Heart right ventricle (tissue), 16 donors: ENCODE measurements around the gene THSD7A. TPM values are rescaled to one million over a fixed set of nuclear protein-coding genes. Genes with fewer than 3 reads are reported as not detected.

Experiments used
- ATAC-seq, 8 donors: fragments of 200-7000 bp; cut with Tn5 transposase; one replicate each; pipeline ENCODE4 v1.9.1; 2020; ENCODE audit warnings: mild to moderate bottlenecking in 8 of 8, moderate library complexity in 8 of 8, moderate number of reproducible peaks in 1 of 8
- DNase-seq, 2 donors: peaks; one replicate each; pipeline ENCODE4 v3.0.0-alpha.2; 2020
- H3K27ac ChIP-seq, 10 donors: fragments of 200-600 bp; sonication (generic) in 2 of 10; one replicate each; pipeline versions ENCODE4 v1.5.0 to v1.8.0; 2020 to 2022; ENCODE audit warnings: mild to moderate bottlenecking in 3 of 10
- H3K27me3 ChIP-seq, 7 donors: fragments of 200-600 bp; one replicate each; pipeline ENCODE4 v1.8.0; 2021 to 2022; ENCODE audit warnings: mild to moderate bottlenecking in 2 of 7
- H3K36me3 ChIP-seq, 9 donors: fragments of 200-600 bp; sonication (generic) in 1 of 9; one replicate each; pipeline versions ENCODE4 v1.5.0 to v1.8.0; 2020 to 2022; ENCODE audit warnings: mild to moderate bottlenecking in 2 of 9
- H3K4me1 ChIP-seq, 9 donors: fragments of 200-600 bp; sonication (generic) in 1 of 9; one replicate each; pipeline versions ENCODE4 v1.5.0 to v1.8.0; 2020 to 2022; ENCODE audit warnings: mild to moderate bottlenecking in 4 of 9
- H3K4me3 ChIP-seq, 10 donors: fragments of 200-600 bp; sonication (generic) in 2 of 10; one replicate each; pipeline versions ENCODE4 v1.5.0 to v1.8.0; 2020 to 2022; ENCODE audit warnings: mild to moderate bottlenecking in 7 of 10, moderate library complexity in 2 of 10
- H3K9me3 ChIP-seq, 11 donors: fragments of 200-600 bp in 10 of 11; sonication (generic) in 2 of 11; one replicate each; pipeline versions ENCODE4 v1.5.0 to v1.8.0; 2013 to 2022; ENCODE audit warnings: mild to moderate bottlenecking in 2 of 11, control low read depth in 1 of 11, moderate library complexity in 1 of 11
- CTCF ChIP-seq, 9 donors: fragments of 200-600 bp; sonication (generic) in 2 of 9; IDR thresholded peaks; one replicate each; pipeline versions ENCODE4 v1.5.0 to v1.8.0; 2021 to 2022; ENCODE audit warnings: antibody characterized with exemption in 9 of 9, mild to moderate bottlenecking in 5 of 9, moderate library complexity in 1 of 9
- WGBS, 2 donors: extraction: QIAGEN DNeasy Blood & Tissue Kit; methylation state at CpG; one replicate each; pipeline ENCODE4 v1.1.7; 2013; ENCODE audit warnings: inconsistent platforms in 1 of 2; 5-methylcytosine and 5-hydroxymethylcytosine counted together
- intact Hi-C, 10 donors: fragments of 100-400 bp; cut with DNase I; formaldehyde crosslinking; loops; one replicate each; pipeline versions ENCODE4 v1.11.1 to v1.14.2; 2022
- polyA plus RNA-seq, 2 donors: library from polyadenylated mRNA; stranded (reverse); fragments of 200-250 nt; gene quantifications; one replicate each; pipeline ENCODE4 v1.2.3, GENCODE V29; 2013
- total RNA-seq, 10 donors: library from RNA; stranded (reverse); fragmentation: NEBNext Ultra II Directional in 3 of 10; extraction: Animal tissue kit (Norgen Biotek cat#: 25700) in 3 of 10; gene quantifications; one replicate each; pipeline versions ENCODE4 v1.2.1 to v1.2.4, GENCODE V29; 2021 to 2023
- donor health status: Arrhythmogenic right ventricular cardiomyopathy.
- donor health status: ischemic (EF 13 %, LVEDD 7.1; RV severe dilation, severe dysfunction).
- donor health status: healthy with polysubstance abuse.
- donor health status: DM: no; HTN: yes; CAD: no.
- donor health status: DM: no; HTN: no; CAD: no.
- donor health status: ischemic (EF 25% LVEDD 6.9; RV normal size, moderate dysfunction).
- donor health status: ischemic (EF 25% LVEDD 5.7; RV mildly dilated, moderate dysfunction).
- donor health status: healthy.
- donor health status: DM: yes; HTN: yes; CAD: no.
- donor health status: Ischemic cardiomyopathy.
- donor health status: ischemic (EF 35%, LVEDD 5.7; RV mildly dilated, moderate dysfunction).
- donor health status: nonischemic (EF 11% LVEDD 7.7; RV severe dilation, severe dysfunction).
- donor health status: DM: yes; HTN: yes; CAD: no.
- donor health status: PGD.
- donor health status: ischemic (EF 29% LVEDD 5.4; RV normal size, mild dysfunction).
- donor health status: nonischemic (EF 23%, LVEDD 6.1; RV moderate dilation, normal function).

Gene THSD7A
- total and polyA plus RNA-seq, 12 donors: 0.22 to 3.4 (median 1.2) TPM

DNA sequence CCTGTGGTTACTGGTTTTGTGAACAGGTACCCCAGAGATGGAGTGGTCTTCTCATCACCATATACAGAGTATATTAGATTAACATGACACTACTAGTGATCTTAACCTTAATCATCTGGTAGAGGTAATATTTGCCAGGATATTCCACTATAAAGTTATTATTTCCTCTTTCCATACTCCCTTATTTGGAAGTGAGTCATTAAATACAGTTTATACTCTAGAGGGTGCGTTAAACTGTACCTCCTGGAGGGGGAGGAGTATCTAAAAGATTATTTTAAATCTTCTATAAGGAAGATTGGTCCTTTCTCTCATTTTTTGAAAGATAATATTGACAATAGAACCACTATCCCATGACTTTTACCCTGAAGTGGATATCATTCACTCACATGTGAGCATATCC is 85.4 kb downstream of the THSD7A start:
- intact Hi-C loops: no loop called here
- H3K4me1 ChIP-seq: peaks cover 0 to 8% (median 0%) of the 10 kb centered on the region in 9 donors
- no peak overlapping the region for H3K4me3 ChIP-seq
- TF ChIP-seq CTCF (IDR thresholded peaks at IDR 0.05): no peak
- no peaks in the 10 kb centered on the region for H3K36me3 ChIP-seq
- no peak for DNase-seq
- ATAC-seq: no peak
- WGBS, 2 donors: 92% methylated on average over 1 of the region's 1 CpG
- H3K27me3 ChIP-seq: no peaks in the 10 kb centered on the region
- H3K9me3 ChIP-seq: peaks cover 0 to 12% (median 0%) of the 10 kb centered on the region in 11 donors
- no peak overlapping the region for H3K27ac ChIP-seq

DNA sequence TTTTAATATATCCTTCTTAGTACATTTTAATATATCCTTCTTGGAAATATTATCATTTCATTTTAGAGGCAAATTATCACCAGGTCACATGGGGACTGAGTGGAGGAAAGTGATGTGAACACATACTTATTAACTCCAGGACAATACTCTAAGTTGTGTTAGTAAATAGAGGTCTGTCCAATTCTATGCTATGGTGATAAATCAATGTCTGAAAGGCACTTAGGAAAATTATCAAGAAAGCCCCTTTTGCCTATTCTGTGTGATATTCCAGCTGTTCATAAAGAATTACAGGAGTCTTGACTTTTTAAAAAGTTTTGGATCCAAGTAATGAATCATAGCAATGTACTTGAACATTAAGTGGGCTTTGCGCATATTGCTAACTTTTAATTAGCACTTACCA is 88.5 kb downstream of the THSD7A start:
- H3K4me1 ChIP-seq: peaks cover 0 to 8% (median 0%) of the 10 kb centered on the region in 9 donors
- no peaks in the 10 kb centered on the region for H3K36me3 ChIP-seq
- no peak for TF ChIP-seq CTCF (IDR thresholded peaks at IDR 0.05)
- no peaks in the 10 kb centered on the region for H3K27me3 ChIP-seq
- WGBS, 2 donors: 100% methylated on average over 1 of the region's 1 CpG
- peaks cover 0 to 12% (median 0%) of the 10 kb centered on the region in 11 donors for H3K9me3 ChIP-seq
- ATAC-seq: no peak
- H3K27ac ChIP-seq: no peak overlapping the region
- intact Hi-C loops: no loop called here
- DNase-seq: no peak
- H3K4me3 ChIP-seq: no peak overlapping the region

DNA sequence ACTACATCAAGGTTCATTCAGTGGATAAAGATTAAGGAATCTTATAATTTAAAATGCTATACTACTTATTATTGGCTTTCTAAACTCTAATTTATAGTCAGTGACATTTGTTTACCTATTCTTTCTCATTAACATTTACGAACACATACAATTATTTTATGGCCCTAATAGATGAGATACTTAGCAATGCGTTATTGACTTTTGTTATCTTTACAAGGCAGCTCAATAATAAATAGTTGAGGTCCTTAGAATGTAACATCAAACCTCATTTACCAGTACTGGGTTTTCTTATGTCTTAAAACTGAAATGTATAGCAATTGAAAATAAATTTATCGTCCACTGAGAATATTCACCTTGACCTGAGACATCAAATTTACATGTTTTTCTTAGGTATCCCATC is 89.0 kb downstream of the THSD7A start:
- H3K36me3 ChIP-seq: no peaks in the 10 kb centered on the region
- 94 to 97% methylated on average over 3 of the region's 3 CpGs for WGBS, 2 donors
- no peak for DNase-seq
- no peak overlapping the region for H3K4me3 ChIP-seq
- no peak for ATAC-seq
- intact Hi-C loops: no loop called here
- no peak overlapping the region for H3K27ac ChIP-seq
- peaks cover 0 to 8% (median 0%) of the 10 kb centered on the region in 9 donors for H3K4me1 ChIP-seq
- peaks cover 0 to 12% (median 0%) of the 10 kb centered on the region in 11 donors for H3K9me3 ChIP-seq
- TF ChIP-seq CTCF (IDR thresholded peaks at IDR 0.05): no peak
- no peaks in the 10 kb centered on the region for H3K27me3 ChIP-seq

GRCh38 chr7:11742496-11742895 is 89.5 kb downstream of the THSD7A start:
- Histone ChIP-seq H3K27ac (no peak overlapping the region), H3K4me3 (no peak overlapping the region), H3K27me3 (no peaks in the 10 kb centered on the region), H3K9me3 (peaks cover 0 to 12% (median 0%) of the 10 kb centered on the region in 11 donors), H3K4me1 (peaks cover 0 to 8% (median 0%) of the 10 kb centered on the region in 9 donors), H3K36me3 (no peaks in the 10 kb centered on the region)
- no peak for TF ChIP-seq CTCF (IDR thresholded peaks at IDR 0.05)
- WGBS, 2 donors: 28 to 46% methylated on average over 1 of the region's 1 CpG
- ATAC-seq (no peak), DNase-seq (no peak)
- intact Hi-C loops: no loop called here
